ENCODE data around the gene CA10.

DNA sequence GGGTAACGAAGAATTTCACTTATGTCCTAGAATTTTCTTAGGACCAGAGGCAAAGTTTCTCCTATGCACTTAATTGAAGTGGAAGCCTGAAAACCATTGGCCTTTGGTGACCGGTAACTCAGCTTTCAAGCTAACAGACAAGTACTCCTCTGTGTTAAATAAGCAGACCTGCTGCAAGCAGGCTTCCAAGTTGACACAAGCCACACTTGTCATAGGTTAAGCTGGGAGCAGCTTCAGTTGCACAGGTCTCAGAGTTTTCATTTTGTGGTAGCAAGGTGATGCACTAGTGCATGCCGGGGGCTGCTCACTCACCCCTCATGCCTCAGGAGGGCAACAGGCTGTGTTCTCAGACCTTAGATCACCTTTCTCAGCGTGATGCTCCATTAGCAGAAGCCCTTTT is 498.2 kb downstream of the CA10 start:
- TF ChIP-seq, protein P1, sequence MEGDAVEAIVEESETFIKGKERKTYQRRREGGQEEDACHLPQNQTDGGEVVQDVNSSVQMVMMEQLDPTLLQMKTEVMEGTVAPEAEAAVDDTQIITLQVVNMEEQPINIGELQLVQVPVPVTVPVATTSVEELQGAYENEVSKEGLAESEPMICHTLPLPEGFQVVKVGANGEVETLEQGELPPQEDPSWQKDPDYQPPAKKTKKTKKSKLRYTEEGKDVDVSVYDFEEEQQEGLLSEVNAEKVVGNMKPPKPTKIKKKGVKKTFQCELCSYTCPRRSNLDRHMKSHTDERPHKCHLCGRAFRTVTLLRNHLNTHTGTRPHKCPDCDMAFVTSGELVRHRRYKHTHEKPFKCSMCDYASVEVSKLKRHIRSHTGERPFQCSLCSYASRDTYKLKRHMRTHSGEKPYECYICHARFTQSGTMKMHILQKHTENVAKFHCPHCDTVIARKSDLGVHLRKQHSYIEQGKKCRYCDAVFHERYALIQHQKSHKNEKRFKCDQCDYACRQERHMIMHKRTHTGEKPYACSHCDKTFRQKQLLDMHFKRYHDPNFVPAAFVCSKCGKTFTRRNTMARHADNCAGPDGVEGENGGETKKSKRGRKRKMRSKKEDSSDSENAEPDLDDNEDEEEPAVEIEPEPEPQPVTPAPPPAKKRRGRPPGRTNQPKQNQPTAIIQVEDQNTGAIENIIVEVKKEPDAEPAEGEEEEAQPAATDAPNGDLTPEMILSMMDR (IDR thresholded peaks at IDR 0.05; ENCODE audit: low read length) = no peak
- no peak for TF ChIP-seq EZH2 (IDR thresholded peaks at IDR 0.05; ENCODE audit: borderline replicate concordance, low read length)
